Stimulated activated CD8-positive, alpha-beta memory T cell treated with anti-CD3 and anti-CD28 coated beads, Interleukin-4, amount 100 ng/mL, for 48 hours (primary cell): ENCODE data around the gene AGAP2.
"Not testable (repeated sequence)": the region's sequence is repeated elsewhere in the genome, so short reads cannot be mapped to it uniquely, and the experiment has no call there.

ENCODE experiments used
- DNase-seq: peaks from one replicate; pipeline ENCODE4 v3.0.0-alpha.2; 2020

Gene AGAP2

DNA sequence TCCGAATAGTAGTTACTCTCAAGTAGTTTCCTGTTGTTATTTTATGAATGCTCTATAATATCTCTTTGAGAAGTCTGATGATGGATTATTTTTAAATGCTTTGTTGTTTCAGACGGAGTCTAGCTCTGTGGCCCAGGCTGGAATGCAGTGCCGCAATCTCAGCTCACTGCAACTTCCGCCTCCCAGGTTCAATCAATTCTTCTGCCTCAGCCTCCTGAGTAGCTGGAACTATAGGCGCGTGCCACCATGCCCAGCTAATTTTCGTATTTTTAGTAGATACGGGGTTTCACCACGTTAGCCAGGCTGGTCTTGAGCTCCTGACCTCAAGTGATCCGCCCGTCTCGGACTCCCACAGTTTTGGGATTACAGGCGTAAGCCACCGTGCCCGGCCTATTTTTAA lies 46.0 kb downstream of the AGAP2 start:
- DNase-seq, result no peak

- DNase-seq, result no peak
Observed at GRCh38 chr12:57688931-57689330, 49.6 kb downstream of the AGAP2 start.

GRCh38 chr12:57687862-57688261 lies 50.7 kb downstream of the AGAP2 start:
- DNase-seq, result no peak

- no peak for DNase-seq
Observed at GRCh38 chr12:57679697-57680096, 58.8 kb downstream of the AGAP2 start.

- DNase-seq, result not testable (repeated sequence)
Observed at GRCh38 chr12:57677947-57678346, 60.6 kb downstream of the AGAP2 start.

DNA sequence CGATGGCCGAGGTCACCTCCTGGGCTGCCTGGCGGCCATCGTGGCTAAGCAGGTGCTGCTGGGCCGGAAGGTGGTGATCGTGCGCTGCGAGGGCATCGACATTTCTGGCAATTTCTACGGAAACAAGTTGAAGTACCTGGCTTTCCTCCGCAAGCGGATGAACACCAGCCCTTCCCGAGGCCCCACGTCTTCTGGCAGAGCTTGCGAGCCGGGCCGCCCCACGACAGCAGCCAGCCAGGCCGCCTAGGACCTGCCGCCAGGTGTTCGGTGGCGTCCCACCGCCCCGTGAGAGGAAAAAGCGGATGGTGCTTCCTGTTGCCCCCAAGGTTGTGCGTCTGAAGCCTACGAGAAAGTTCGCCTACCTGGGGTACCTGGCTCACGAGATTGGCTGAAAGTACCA lies 63.9 kb downstream of the AGAP2 start:
- no peak for DNase-seq
